ENCODE results near the gene SDC3.

- TF ChIP-seq CTCF (IDR thresholded peaks at IDR 0.05), result no peak
- no peak for TF ChIP-seq EZH2 (IDR thresholded peaks at IDR 0.05; ENCODE audit: borderline replicate concordance, insufficient read depth, low read depth, low read length, poor library complexity, severe bottlenecking)
Observed at GRCh38 chr1:30845904-30846290, 62.7 kb downstream of the SDC3 start.

Measured in B cell (primary cell).